Left lung (tissue), 10 donors: ENCODE results near the gene SLC25A12. TPM values are rescaled to one million over a fixed set of nuclear protein-coding genes. Genes with fewer than 3 reads are reported as not detected.

Experiments
- ATAC-seq: fragments of 200-7000 bp; cut with Tn5 transposase; one replicate; pipeline ENCODE4 v1.9.1; 2020; ENCODE audit warnings: moderate library complexity
- DNase-seq, 4 donors: peaks; one replicate each; pipeline ENCODE4 v3.0.0-alpha.2; 2013 to 2020
- H3K27ac ChIP-seq, 2 donors: fragments of 200-600 bp; sonication (generic) in 1 of 2; one replicate each; pipeline versions ENCODE4 v1.5.0 to v1.8.0; 2020 to 2021
- H3K27me3 ChIP-seq, 2 donors: fragments of 200-600 bp; sonication (generic) in 1 of 2; one replicate each; pipeline versions ENCODE4 v1.5.0 to v1.8.0; 2020 to 2021
- H3K36me3 ChIP-seq, 2 donors: fragments of 200-600 bp; sonication (generic) in 1 of 2; one replicate each; pipeline versions ENCODE4 v1.5.0 to v1.8.0; 2020 to 2021
- H3K4me1 ChIP-seq, 2 donors: fragments of 200-600 bp; one replicate each; pipeline ENCODE4 v1.8.0; 2021
- H3K4me3 ChIP-seq, 2 donors: fragments of 200-600 bp; sonication (generic) in 1 of 2; one replicate each; pipeline versions ENCODE4 v1.5.0 to v1.8.0; 2020 to 2021; ENCODE audit warnings: mild to moderate bottlenecking in 1 of 2
- H3K9me3 ChIP-seq, 2 donors: fragments of 200-600 bp; sonication (generic) in 1 of 2; one replicate each; pipeline versions ENCODE4 v1.5.0 to v1.8.0; 2020 to 2021
- intact Hi-C, 2 donors: fragments of 100-400 bp; cut with DNase I; formaldehyde crosslinking; loops; one replicate each; pipeline versions ENCODE4 v1.11.2 to v1.14.2; 2022
- polyA plus RNA-seq, 6 donors: library from polyadenylated mRNA; unstranded; fragments of 120-200 nt; gene quantifications; one replicate each; pipeline ENCODE4 v1.2.1, GENCODE V29; 2013; ENCODE audit not compliant: insufficient read length in 6 of 6
- total RNA-seq, 2 donors: library from RNA; stranded (reverse); fragmentation: NEBNext Ultra II Directional; extraction: Animal tissue kit (Norgen Biotek cat#: 25700); gene quantifications; one replicate each; pipeline ENCODE4 v1.2.1, GENCODE V29; 2021
- TF ChIP-seq, protein P1 (sequence below), 2 donors: fragments of 200-600 bp; sonication (generic) in 1 of 2; IDR thresholded peaks; one replicate each; pipeline versions ENCODE4 v1.5.0 to v1.8.0; 2021; ENCODE audit warnings: antibody characterized with exemption in 2 of 2
- donor health status: DM: no; HTN: yes; CAD: no.
- donor health status: DM: no; HTN: no; CAD: no.

The SLC25A12 gene
- total and polyA plus RNA-seq, 8 donors, result 10.1 to 32.2 (median 25.5) TPM

DNA sequence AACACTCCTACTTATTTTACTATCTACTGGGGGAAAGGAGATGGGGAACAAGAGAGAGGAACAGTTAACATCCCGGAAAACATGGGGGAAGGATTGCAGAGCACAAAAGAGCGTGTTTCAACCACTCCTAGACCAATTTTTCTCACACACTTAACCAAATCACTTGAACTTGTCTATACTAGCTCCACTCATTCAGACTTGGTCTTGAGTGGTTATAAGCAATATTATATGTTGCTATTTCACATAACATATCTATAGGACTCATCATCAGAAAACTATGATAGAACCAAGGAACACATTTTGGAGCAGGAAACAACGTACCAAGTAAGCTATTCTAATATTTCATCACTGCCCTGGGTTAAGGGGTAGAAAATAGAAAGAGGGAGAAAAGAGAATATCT lies 31.5 kb downstream of the SLC25A12 start:
- TF ChIP-seq, protein P1, sequence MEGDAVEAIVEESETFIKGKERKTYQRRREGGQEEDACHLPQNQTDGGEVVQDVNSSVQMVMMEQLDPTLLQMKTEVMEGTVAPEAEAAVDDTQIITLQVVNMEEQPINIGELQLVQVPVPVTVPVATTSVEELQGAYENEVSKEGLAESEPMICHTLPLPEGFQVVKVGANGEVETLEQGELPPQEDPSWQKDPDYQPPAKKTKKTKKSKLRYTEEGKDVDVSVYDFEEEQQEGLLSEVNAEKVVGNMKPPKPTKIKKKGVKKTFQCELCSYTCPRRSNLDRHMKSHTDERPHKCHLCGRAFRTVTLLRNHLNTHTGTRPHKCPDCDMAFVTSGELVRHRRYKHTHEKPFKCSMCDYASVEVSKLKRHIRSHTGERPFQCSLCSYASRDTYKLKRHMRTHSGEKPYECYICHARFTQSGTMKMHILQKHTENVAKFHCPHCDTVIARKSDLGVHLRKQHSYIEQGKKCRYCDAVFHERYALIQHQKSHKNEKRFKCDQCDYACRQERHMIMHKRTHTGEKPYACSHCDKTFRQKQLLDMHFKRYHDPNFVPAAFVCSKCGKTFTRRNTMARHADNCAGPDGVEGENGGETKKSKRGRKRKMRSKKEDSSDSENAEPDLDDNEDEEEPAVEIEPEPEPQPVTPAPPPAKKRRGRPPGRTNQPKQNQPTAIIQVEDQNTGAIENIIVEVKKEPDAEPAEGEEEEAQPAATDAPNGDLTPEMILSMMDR (IDR thresholded peaks at IDR 0.05), result no peak
- no peaks in the 10 kb centered on the region for H3K4me1 ChIP-seq
- DNase-seq, result no peak
- H3K27ac ChIP-seq, result no peak overlapping the region
- no peaks in the 10 kb centered on the region for H3K9me3 ChIP-seq
- no peak overlapping the region for H3K4me3 ChIP-seq
- intact Hi-C loops, result no loop called here
- no peaks in the 10 kb centered on the region for H3K27me3 ChIP-seq
- H3K36me3 ChIP-seq, result peaks cover 0 to 1% of the 10 kb centered on the region in 2 donors
- no peak for ATAC-seq

- H3K4me1 ChIP-seq, result no peaks in the 10 kb centered on the region
- no peaks in the 10 kb centered on the region for H3K9me3 ChIP-seq
- H3K27me3 ChIP-seq, result no peaks in the 10 kb centered on the region
- peak in 2 of 4 donors; percentile 34 to 35 for DNase-seq
- no peak overlapping the region for H3K27ac ChIP-seq
- H3K36me3 ChIP-seq, result peaks cover 0 to 6% of the 10 kb centered on the region in 2 donors
- TF ChIP-seq, protein P1 (IDR thresholded peaks at IDR 0.05), result no peak
- H3K4me3 ChIP-seq, result no peak overlapping the region
- no peak for ATAC-seq
- intact Hi-C loops, result no loop called here
Observed at GRCh38 chr2:171858397-171858958, 35.6 kb downstream of the SLC25A12 start.

DNA sequence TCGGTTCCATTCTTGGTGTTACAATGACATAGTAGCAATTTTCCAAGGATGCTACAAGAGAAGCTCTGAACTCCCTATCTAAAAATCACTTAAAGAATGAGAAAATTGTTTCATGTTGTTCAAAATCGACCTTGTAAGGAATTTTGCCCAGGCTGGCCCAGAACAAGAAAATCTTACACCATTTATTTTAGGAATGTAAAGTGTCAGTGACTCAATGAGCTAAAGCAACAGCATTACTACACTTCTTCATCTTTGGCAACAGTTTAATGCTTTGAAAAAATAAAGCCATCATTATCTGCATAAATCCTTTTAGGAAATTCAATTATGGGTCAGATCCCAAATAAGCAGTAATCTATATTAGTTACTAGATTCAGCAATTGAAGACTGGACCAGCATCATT lies 38.6 kb downstream of the SLC25A12 start:
- Histone ChIP-seq H3K4me3 (no peak overlapping the region), H3K4me1 (no peaks in the 10 kb centered on the region), H3K27ac (no peak overlapping the region), H3K9me3 (no peaks in the 10 kb centered on the region), H3K36me3 (peaks cover 0 to 11% of the 10 kb centered on the region in 2 donors), H3K27me3 (no peaks in the 10 kb centered on the region)
- DNase-seq (no peak), ATAC-seq (no peak)
- intact Hi-C loops, result no loop called here
- TF ChIP-seq, protein P1 (IDR thresholded peaks at IDR 0.05), result no peak

- peaks cover 0 to 11% of the 10 kb centered on the region in 2 donors for H3K36me3 ChIP-seq
- H3K4me1 ChIP-seq, result no peaks in the 10 kb centered on the region
- ATAC-seq, result no peak
- TF ChIP-seq, protein P1 (IDR thresholded peaks at IDR 0.05), result no peak
- no peak overlapping the region for H3K4me3 ChIP-seq
- intact Hi-C loops, result no loop called here
- no peak overlapping the region for H3K27ac ChIP-seq
- no peak for DNase-seq
- H3K27me3 ChIP-seq, result no peaks in the 10 kb centered on the region
- no peaks in the 10 kb centered on the region for H3K9me3 ChIP-seq
Observed at GRCh38 chr2:171852366-171852888, 41.6 kb downstream of the SLC25A12 start.

DNA sequence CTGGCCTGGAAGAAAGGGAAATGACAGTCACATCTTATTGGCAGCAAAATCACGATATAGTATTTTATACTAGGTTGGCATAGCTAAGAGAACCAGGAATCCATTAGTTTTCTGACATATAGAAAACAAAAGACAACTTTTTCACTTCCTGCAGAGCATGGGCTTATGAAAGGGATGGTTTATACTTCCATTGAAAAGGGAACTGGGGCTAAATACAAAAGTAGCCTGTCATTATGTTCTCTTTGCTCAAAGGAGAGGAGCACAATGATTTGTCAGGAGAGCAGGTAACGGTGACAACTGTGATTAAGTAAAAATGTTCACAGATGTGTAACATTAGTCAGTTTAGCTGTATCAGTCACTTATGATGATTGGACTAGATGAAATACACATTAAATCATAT lies 46.4 kb downstream of the SLC25A12 start:
- TF ChIP-seq, protein P1 (IDR thresholded peaks at IDR 0.05), result no peak
- DNase-seq (no peak), ATAC-seq (no peak)
- peaks cover 0 to 14% of the 10 kb centered on the region in 2 donors for H3K36me3 ChIP-seq
- H3K9me3 ChIP-seq, result no peaks in the 10 kb centered on the region
- H3K27me3 ChIP-seq, result no peaks in the 10 kb centered on the region
- H3K4me3 ChIP-seq, result no peak overlapping the region
- intact Hi-C loops, result no loop called here
- no peaks in the 10 kb centered on the region for H3K4me1 ChIP-seq
- no peak overlapping the region for H3K27ac ChIP-seq
